Measurements from ENCODE around the gene UMAD1. TPM values are rescaled to one million over a fixed set of nuclear protein-coding genes. Genes with fewer than 3 reads are reported as not detected.

The UMAD1 gene
- total and polyA plus RNA-seq, 2 experiments from 2014 or later, result 8.4 to 12.4 TPM

DNA sequence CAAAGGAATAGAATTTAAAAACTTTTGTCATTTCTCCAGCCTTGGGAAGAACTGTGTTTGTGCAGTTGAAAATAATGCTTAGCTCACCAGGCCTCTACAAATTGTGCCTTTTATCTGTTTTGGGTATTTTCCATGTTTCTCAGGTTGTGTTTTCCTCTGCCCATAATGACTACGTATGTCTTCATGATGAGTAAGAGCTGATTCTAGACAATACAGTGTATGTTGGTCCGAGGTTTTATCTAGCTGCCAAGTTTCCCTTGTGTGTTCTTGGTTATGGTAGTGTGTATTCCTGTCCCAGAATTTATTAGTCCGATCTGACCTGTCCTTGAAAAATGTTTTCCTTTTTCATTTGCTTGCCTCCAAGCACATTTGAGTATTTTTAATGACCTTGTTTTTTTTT lies 244.3 kb downstream of the UMAD1 start (continued):
- TF ChIP-seq, protein P1, sequence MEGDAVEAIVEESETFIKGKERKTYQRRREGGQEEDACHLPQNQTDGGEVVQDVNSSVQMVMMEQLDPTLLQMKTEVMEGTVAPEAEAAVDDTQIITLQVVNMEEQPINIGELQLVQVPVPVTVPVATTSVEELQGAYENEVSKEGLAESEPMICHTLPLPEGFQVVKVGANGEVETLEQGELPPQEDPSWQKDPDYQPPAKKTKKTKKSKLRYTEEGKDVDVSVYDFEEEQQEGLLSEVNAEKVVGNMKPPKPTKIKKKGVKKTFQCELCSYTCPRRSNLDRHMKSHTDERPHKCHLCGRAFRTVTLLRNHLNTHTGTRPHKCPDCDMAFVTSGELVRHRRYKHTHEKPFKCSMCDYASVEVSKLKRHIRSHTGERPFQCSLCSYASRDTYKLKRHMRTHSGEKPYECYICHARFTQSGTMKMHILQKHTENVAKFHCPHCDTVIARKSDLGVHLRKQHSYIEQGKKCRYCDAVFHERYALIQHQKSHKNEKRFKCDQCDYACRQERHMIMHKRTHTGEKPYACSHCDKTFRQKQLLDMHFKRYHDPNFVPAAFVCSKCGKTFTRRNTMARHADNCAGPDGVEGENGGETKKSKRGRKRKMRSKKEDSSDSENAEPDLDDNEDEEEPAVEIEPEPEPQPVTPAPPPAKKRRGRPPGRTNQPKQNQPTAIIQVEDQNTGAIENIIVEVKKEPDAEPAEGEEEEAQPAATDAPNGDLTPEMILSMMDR (conservative IDR thresholded peaks at IDR 0.05; ENCODE audit: low read depth in 2 of 2), result no peak
- TF ChIP-seq, protein P2, sequence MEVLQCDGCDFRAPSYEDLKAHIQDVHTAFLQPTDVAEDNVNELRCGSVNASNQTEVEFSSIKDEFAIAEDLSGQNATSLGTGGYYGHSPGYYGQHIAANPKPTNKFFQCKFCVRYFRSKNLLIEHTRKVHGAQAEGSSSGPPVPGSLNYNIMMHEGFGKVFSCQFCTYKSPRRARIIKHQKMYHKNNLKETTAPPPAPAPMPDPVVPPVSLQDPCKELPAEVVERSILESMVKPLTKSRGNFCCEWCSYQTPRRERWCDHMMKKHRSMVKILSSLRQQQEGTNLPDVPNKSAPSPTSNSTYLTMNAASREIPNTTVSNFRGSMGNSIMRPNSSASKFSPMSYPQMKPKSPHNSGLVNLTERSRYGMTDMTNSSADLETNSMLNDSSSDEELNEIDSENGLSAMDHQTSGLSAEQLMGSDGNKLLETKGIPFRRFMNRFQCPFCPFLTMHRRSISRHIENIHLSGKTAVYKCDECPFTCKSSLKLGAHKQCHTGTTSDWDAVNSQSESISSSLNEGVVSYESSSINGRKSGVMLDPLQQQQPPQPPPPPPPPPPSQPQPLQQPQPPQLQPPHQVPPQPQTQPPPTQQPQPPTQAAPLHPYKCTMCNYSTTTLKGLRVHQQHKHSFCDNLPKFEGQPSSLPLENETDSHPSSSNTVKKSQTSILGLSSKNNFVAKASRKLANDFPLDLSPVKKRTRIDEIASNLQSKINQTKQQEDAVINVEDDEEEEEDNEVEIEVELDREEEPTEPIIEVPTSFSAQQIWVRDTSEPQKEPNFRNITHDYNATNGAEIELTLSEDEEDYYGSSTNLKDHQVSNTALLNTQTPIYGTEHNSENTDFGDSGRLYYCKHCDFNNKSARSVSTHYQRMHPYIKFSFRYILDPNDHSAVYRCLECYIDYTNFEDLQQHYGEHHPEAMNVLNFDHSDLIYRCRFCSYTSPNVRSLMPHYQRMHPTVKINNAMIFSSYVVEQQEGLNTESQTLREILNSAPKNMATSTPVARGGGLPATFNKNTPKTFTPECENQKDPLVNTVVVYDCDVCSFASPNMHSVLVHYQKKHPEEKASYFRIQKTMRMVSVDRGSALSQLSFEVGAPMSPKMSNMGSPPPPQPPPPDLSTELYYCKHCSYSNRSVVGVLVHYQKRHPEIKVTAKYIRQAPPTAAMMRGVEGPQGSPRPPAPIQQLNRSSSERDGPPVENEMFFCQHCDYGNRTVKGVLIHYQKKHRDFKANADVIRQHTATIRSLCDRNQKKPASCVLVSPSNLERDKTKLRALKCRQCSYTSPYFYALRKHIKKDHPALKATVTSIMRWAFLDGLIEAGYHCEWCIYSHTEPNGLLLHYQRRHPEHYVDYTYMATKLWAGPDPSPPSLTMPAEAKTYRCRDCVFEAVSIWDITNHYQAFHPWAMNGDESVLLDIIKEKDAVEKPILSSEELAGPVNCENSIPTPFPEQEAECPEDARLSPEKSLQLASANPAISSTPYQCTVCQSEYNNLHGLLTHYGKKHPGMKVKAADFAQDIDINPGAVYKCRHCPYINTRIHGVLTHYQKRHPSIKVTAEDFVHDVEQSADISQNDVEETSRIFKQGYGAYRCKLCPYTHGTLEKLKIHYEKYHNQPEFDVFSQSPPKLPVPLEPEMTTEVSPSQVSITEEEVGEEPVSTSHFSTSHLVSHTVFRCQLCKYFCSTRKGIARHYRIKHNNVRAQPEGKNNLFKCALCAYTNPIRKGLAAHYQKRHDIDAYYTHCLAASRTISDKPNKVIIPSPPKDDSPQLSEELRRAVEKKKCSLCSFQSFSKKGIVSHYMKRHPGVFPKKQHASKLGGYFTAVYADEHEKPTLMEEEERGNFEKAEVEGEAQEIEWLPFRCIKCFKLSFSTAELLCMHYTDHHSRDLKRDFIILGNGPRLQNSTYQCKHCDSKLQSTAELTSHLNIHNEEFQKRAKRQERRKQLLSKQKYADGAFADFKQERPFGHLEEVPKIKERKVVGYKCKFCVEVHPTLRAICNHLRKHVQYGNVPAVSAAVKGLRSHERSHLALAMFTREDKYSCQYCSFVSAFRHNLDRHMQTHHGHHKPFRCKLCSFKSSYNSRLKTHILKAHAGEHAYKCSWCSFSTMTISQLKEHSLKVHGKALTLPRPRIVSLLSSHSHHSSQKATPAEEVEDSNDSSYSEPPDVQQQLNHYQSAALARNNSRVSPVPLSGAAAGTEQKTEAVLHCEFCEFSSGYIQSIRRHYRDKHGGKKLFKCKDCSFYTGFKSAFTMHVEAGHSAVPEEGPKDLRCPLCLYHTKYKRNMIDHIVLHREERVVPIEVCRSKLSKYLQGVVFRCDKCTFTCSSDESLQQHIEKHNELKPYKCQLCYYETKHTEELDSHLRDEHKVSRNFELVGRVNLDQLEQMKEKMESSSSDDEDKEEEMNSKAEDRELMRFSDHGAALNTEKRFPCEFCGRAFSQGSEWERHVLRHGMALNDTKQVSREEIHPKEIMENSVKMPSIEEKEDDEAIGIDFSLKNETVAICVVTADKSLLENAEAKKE (CRISPR knock-in tag; IDR thresholded peaks at IDR 0.05), result no peak
- TF ChIP-seq ZNF331 (CRISPR knock-in tag; IDR thresholded peaks at IDR 0.05; ENCODE audit: low read depth) (no peak), POLR2AphosphoS5 (IDR thresholded peaks at IDR 0.05; ENCODE audit: low read depth) (no peak), EZH2phosphoT487 (IDR thresholded peaks at IDR 0.05; ENCODE audit: unreplicated experiment) (no peak), JUNB (IDR thresholded peaks at IDR 0.05; ENCODE audit: unreplicated experiment) (no peak), NANOG (IDR thresholded peaks at IDR 0.05; ENCODE audit: borderline replicate concordance) (no peak)
